ENCODE data around the gene GRK5.
"Not testable (repeated sequence)": the region's sequence is repeated elsewhere in the genome, so short reads cannot be mapped to it uniquely, and the experiment has no call there.

GRK5 gene

GRCh38 chr10:119274519-119275045, 67.2 kb downstream of the GRK5 start:
- DNase-seq (ENCODE audit: low read depth, low spot score), result no peak

GRCh38 chr10:119275085-119275484, 67.7 kb downstream of the GRK5 start:
- no peak for DNase-seq (ENCODE audit: low read depth, low spot score)

DNA sequence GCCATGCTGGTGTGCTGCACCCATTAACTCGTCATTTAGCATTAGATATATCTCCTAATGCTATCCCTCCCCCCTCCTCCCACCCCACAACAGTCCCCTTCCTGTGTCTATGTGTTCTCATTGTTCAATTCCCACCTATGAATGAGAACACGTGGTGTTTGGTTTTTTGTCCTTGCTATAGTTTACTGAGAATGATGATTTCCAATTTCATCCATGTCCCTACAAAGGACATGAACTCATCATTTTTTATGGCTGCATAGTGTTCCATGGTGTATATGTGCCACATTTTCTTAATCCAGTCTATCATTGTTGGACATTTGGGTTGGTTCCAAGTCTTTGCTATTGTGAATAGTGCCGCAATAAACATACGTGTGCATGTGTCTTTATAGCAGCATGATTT, 68.8 kb downstream of the GRK5 start:
- DNase-seq (ENCODE audit: low read depth, low spot score), result not testable (repeated sequence)

DNA sequence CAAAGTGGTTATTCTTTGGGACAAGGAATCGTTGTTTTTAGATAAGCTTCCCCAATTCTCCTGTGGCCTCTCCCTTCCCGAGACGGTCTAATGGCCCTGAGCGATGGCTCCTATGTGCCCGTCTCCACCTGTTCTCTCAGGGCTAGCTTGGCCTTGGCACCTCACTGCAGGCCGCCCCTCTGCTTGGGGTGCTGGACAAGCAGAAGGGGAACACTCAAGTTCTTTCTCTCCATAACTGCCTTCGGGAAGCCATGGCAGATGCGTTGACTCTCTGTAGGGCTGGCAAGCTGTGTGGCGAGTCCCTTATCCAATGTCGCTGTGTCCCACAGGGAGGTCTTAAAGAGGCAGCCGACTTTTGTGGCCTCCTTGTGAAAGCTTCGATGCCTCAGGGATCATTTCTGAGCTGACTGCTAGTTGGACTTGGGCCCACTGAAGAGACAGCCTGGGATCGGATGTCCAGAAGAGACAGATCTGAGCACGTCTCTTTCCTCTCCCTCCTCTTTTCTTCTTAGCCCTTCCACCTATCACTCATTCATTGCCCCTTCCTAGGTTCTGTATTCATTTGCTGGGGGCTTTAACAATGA, 70.8 kb downstream of the GRK5 start:
- no peak for DNase-seq (ENCODE audit: low read depth, low spot score)

- DNase-seq (ENCODE audit: low read depth, low spot score), result no peak
Measured at GRCh38 chr10:119279441-119279840, 72.1 kb downstream of the GRK5 start.

DNA sequence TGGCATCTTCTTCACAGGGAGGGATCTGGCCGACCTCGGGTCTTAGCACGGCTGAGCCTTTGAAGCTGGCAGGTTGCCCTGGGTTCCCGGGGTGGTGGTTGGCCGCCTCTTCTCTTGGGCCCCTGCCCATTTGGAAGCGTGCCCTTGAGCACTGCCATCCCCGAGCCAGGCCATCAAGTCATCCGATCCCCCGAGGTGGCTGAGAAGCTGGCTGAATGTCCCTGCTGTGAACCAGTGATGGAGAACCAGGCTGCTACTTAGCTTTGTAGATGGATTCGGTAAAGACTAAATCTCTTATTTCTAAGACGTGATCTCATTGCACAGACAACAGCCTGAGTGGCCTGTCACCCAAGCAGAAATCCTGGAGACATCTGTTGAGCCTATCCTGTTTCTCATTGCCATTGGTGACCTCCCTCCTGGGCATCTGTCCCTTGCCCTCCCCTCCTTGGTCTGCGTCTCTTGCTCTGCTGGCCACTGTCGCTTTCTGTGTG, 74.3 kb downstream of the GRK5 start:
- DNase-seq (ENCODE audit: low read depth, low spot score), result no peak

- DNase-seq (ENCODE audit: low read depth, low spot score), result no peak
Measured at GRCh38 chr10:119282446-119282845, 75.1 kb downstream of the GRK5 start.

GRCh38 chr10:119283387-119283786, 76.0 kb downstream of the GRK5 start:
- no peak for DNase-seq (ENCODE audit: low read depth, low spot score)

DNA sequence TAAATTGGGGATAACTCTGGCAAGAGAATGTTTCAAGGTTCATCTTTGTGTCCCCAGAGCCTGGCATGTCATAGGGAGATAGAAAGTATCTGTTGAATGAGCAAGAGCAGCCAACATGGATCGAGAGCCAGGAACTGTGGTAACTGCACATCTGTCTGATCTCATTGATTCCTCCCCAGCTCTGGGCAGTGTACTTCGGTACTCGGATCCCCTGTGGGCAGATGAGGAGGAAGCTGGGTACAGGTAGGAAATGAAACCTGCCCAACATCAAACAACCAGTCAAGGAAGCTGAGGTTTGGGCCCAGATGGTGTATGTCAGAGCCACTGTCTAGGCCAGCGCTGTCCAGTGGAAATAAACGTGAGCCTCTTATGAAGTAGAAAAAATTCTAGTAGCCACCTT, 76.4 kb downstream of the GRK5 start:
- no peak for DNase-seq (ENCODE audit: low read depth, low spot score)

DNA sequence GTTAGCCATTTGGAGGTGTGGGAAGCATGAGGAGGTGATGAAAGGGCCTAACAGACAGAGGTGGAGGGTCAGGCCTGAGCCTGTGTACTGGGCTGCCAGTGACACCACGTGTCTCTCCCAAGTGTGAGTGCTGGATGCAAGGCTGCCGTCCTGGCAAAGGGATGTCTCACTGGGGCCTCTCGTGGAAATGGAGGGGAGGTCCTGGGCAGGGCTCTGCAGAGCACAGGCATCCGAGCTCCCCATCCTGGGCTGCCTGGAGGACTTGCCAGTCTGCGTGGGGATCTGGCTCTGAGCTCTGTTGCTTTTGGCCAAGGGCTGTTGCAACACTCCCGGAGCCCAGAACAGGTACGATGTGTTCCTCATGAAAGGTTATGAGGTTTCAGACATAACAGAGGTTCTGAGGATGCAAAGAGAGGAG, 77.3 kb downstream of the GRK5 start:
- no peak for DNase-seq (ENCODE audit: low read depth, low spot score)

- DNase-seq (ENCODE audit: low read depth, low spot score), result no peak
Measured at GRCh38 chr10:119285495-119286267, 78.3 kb downstream of the GRK5 start.

GRCh38 chr10:119286516-119286915, 79.1 kb downstream of the GRK5 start:
- DNase-seq (ENCODE audit: low read depth, low spot score), result no peak

- no peak for DNase-seq (ENCODE audit: low read depth, low spot score)
Measured at GRCh38 chr10:119286983-119287633, 79.7 kb downstream of the GRK5 start.

DNA sequence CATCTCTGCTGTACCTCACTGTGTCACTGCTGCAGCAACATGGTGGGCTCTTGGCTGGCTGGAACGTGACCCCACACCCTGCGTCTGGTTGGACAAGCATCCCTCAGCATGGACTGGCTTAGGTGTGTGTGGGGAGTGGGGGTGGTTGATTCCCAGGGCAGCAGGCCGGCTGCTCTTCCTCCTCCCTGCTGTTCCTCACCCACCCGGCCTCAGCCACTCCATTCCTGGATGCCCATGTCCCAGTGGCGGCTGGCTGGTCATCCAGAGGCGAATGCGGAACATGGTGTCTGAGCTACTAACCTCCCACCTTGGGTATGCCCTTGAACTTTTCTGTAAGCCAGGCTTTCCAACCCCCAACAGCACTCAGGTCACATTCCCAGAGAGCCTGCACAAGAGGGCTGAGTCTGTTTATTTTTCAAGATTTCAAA, 81.2 kb downstream of the GRK5 start:
- no peak for DNase-seq (ENCODE audit: low read depth, low spot score)

DNA sequence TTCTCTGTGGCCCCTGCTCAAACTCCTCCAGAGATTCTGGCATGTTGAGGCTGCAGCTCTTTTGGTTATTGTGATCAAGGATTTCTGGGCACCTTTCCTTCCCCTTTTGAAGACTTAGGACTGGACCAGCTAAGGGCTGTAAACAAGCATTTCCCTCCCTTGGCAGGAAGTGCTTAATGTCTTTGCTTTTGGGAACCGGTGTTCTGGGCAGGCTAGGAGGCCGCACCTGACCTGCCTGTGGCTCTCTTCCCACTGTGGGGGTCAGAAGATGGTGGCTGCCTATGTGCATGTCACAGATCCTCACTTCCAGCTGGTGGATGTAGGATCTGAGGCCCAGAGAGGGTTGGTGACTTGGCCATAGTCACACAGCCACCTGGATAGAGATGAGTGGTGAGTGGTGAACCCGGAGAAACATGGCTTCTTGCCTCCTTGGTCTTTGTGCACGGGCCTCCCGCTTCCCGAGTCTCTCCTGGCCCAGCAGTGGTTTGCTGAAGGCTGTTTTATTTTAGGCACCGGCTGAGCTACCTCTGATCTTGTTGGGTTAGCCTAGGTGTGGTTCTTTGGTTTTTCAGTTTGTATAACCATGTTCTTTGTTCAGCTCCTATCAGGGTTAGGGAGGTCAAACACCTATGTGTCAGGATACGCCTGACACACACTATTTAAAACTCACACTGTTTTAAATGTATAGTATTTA, 82.0 kb downstream of the GRK5 start:
- no peak for DNase-seq (ENCODE audit: low read depth, low spot score)

DNA sequence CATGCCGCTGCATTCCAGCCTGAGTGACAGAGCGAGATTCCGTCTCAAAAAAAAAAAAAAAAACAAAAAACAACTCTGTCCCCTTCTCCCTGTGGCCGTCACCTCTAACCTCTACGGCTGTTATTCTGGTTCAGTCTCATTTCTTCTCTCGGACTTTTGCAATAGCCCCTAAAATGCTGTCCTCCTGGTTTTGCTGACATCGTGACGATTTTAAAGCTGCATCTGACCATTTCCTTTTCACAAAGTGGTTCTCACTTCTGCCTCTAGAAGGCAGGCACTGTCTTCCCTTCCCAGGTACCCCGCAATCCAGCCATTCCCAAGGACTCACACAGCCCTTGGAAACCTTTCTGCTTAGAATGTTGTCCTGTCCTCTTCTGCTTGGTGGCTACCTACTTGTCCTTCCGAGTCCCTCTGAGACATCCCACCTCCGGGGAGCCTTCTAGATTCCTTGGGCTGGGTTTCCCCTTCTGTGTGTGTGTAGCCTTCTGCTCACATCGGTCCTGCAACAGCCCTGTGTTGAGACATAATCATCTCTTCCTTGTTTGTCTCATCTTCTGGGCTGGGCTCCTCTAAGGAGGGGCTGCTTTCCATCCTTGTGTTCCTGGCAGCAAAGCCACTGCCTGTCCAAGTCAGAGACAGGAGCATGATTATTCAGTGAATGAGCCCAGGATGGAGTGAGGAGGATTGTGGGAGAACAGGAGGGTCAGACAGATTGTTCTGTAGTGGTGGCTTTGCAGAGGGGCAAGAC, 83.1 kb downstream of the GRK5 start:
- DNase-seq (ENCODE audit: low read depth, low spot score), result no peak

DNA sequence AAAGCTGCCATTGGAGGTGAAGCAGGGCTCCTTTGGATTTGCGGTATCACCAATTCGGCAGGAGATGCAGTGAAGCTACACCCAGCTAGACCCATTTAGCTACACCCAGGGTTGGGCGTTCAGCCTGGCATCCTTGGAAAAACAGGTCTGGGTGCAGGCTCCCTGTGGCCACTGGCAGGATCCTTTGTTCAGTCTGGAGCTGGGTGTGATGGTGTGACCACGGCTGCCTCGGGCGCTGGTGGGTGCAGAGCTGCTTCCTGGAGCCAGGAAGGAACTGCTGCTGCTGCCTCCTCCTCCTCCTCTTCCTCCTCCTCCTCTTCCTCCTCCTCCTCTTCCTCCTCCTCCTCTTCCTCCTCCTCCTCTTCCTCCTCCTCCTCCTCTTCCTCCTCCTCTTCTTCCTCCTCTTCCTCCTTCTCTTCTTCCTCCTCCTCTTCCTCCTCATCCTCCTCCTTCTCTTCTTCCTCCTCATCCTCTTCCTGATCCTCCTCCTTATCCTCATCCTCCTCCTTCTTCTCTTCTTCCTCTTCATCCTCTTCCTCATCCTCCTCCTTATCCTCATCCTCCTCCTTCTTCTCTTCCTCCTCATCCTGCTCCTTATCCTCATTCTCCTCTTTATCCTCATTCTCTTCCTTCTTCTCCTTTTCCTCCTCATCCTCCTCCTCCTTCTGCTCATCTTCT, 84.0 kb downstream of the GRK5 start:
- DNase-seq (ENCODE audit: low read depth, low spot score), result no peak

DNA sequence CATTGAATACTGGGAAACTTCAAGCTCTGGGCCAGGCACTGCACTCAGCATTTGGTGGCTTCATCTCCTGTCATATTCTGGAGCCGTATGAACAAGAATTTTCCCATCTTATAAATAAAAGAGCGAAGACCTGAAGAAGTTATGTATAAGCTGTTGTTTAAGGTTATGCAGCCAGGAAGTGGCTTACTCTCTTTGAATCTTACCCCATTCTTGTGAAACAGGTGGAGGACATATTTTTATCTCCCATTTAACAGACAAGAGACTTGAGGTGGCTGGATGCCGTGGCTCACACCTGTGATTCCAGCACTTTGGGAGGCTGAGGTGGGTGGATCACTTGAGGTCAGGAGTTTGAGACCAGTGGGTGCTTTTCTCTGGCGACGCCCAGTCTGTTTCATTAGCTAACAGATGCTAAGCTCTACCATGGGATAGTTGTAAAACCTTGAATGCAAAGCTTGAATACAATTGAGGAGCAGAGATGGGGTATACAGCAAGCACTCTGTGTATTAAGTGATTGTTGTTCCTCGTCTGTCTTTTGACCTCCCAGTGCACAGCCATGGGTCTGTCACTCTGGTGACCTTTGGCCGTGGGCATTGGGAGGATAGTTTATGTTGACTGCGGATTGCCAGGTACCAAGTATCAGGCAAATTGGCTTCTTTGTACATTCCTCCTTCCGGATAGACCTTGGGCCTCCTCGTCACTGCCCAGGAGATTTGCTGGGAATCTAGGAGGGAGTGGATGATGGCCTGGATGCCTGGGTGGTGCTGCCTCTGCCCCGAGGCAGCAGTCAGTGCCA, 85.8 kb downstream of the GRK5 start:
- DNase-seq (ENCODE audit: low read depth, low spot score), result no peak

DNA sequence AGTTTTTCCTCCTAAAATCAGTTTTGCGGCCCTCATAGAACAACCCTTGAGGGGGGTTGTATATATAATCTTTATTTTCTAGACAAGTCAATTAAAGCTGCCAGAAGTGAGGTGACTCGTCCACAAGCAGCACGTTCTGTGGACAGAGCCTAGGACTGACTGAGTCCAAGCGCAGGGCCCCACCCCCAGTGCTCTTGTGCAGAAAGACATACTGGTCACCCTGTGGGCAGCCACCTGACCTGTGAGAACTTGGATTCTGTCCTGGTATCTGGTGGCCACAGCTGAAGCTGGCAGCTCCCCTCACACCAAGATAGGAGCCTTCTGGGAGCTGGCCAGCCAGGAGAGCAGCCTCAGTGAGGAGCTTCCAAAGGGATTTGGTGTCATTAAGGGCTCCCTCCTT, 89.3 kb downstream of the GRK5 start:
- no peak for DNase-seq (ENCODE audit: low read depth, low spot score)
